HepG2 (cell line): ENCODE data around the gene SLC12A5. TPM values are rescaled to one million over a fixed set of nuclear protein-coding genes. Genes with fewer than 3 reads are reported as not detected.
A peak's percentile ranks its signal among the peaks of the same experiment; 100 is the strongest.

ENCODE experiments used
- AGO1 ChIP-seq: fragments of 200-400 bp; formaldehyde crosslinking; IDR thresholded peaks from 2 replicates; pipeline ENCODE4 v1.6.1; 2017; ENCODE audit warnings: mild to moderate bottlenecking, low read depth, low read length, moderate library complexity; ENCODE audit not compliant: poor library complexity, severe bottlenecking
- ARNT ChIP-seq: fragments of 450-650 bp; IDR thresholded peaks from 2 replicates; pipeline ENCODE4 v1.6.1; 2017
- ASH2L ChIP-seq: fragments of 300-600, 200-600 bp; sonication (generic); IDR thresholded peaks from 2 replicates; pipeline ENCODE4 v1.7.0; 2017; ENCODE audit warnings: low read depth, mild to moderate bottlenecking, moderate library complexity, mixed read lengths, low read length; ENCODE audit not compliant: insufficient read length
- BCL6 ChIP-seq: IDR thresholded peaks from 2 replicates; pipeline ENCODE4 v1.6.1; 2016; ENCODE audit warnings: missing genetic modification reagents, missing compliant biosample characterization
- EED ChIP-seq: sonication (generic); formaldehyde crosslinking; IDR thresholded peaks from 2 replicates; pipeline ENCODE4 v1.5.0; 2020; ENCODE audit warnings: mild to moderate bottlenecking, missing genetic modification reagents
- HOXA7 ChIP-seq: sonication (generic); formaldehyde crosslinking; IDR thresholded peaks from 2 replicates; pipeline ENCODE4 v1.8.1; 2022; ENCODE audit warnings: mild to moderate bottlenecking, missing genetic modification reagents, moderate library complexity
- MIER3 ChIP-seq: IDR thresholded peaks from 2 replicates; pipeline ENCODE4 v1.6.1; 2016; ENCODE audit warnings: missing compliant biosample characterization, borderline replicate concordance
- POLR2G ChIP-seq: fragments of 200-400 bp; formaldehyde crosslinking; IDR thresholded peaks from 2 replicates; pipeline ENCODE4 v1.6.1; 2018; ENCODE audit warnings: mild to moderate bottlenecking, low read depth, low read length, moderate library complexity
- RELA ChIP-seq: sonication (generic); formaldehyde crosslinking; IDR thresholded peaks from 2 replicates; pipeline ENCODE4 v1.4.0; 2020; ENCODE audit warnings: missing genetic modification reagents
- RFX3 ChIP-seq: IDR thresholded peaks from 2 replicates; pipeline ENCODE4 v1.6.1; 2016; ENCODE audit warnings: missing biosample characterization, missing genetic modification reagents
- ZBTB38 ChIP-seq: sonication (generic); formaldehyde crosslinking; IDR thresholded peaks from 2 replicates; pipeline ENCODE4 v1.5.1; 2020; ENCODE audit warnings: mild to moderate bottlenecking, missing genetic modification reagents
- ZNF3 ChIP-seq: IDR thresholded peaks from 2 replicates; pipeline ENCODE4 v1.7.0; 2017; ENCODE audit warnings: inconsistent platforms
- ZNF331 ChIP-seq: sonication (generic); formaldehyde crosslinking; IDR thresholded peaks from 2 replicates; pipeline ENCODE4 v1.4.0; 2020; ENCODE audit warnings: missing genetic modification reagents
- ZNF510 ChIP-seq: sonication (generic); formaldehyde crosslinking; IDR thresholded peaks from 2 replicates; pipeline ENCODE4 v1.4.0; 2020; ENCODE audit warnings: low read depth, mild to moderate bottlenecking, missing genetic modification reagents
- ZNF619 ChIP-seq: sonication (generic); formaldehyde crosslinking; IDR thresholded peaks from 2 replicates; pipeline ENCODE4 v1.4.0; 2020; ENCODE audit warnings: mild to moderate bottlenecking, missing genetic modification reagents
- ZNF674 ChIP-seq: sonication (generic); formaldehyde crosslinking; IDR thresholded peaks from 2 replicates; pipeline ENCODE4 v1.5.0; 2020; ENCODE audit warnings: low read depth, mild to moderate bottlenecking, missing genetic modification reagents
- ZNF703 ChIP-seq: sonication (generic); formaldehyde crosslinking; IDR thresholded peaks from 2 replicates; pipeline ENCODE4 v1.5.1; 2020; ENCODE audit warnings: missing genetic modification reagents, mild to moderate bottlenecking, moderate library complexity, borderline replicate concordance
- ZNF746 ChIP-seq: sonication (generic); formaldehyde crosslinking; IDR thresholded peaks from 2 replicates; pipeline ENCODE4 v1.8.0; 2022; ENCODE audit warnings: mild to moderate bottlenecking, missing genetic modification reagents
- ZNF879 ChIP-seq: sonication (generic); formaldehyde crosslinking; IDR thresholded peaks from 2 replicates; pipeline ENCODE4 v1.8.1; 2023; ENCODE audit warnings: missing genetic modification reagents
- ZSCAN20 ChIP-seq: sonication (generic); formaldehyde crosslinking; IDR thresholded peaks from 2 replicates; pipeline ENCODE4 v1.4.0; 2020; ENCODE audit warnings: missing genetic modification reagents, mild to moderate bottlenecking, borderline replicate concordance
- polyA plus RNA-seq, 8 experiments: library from polyadenylated mRNA; depleted of rRNA in 3 of 8; stranded (reverse) in 7 of 8; unstranded in 1 of 8; fragments of >200 nt; fragmentation: Illumina TruSeq in 4 of 8; extraction: Trizol in 4 of 8; gene quantifications; 2 replicates each; pipeline versions ENCODE4 v1.2.1 to v1.2.3, GENCODE V29; 2011 to 2016; ENCODE audit warnings: low read depth in 4 of 8, missing spikeins in 1 of 8, mixed read lengths in 1 of 8; ENCODE audit not compliant: insufficient read depth in 1 of 8
- total RNA-seq, 5 experiments: library from RNA; depleted of rRNA; stranded (reverse); fragments of >200 nt; fragmentation: Illumina TruSeq; extraction: Trizol; gene quantifications; 2 replicates each; pipeline ENCODE4 v1.2.3, GENCODE V29; 2016; ENCODE audit warnings: low read depth in 1 of 5
- TF ChIP-seq, protein P1 (sequence below): sonication (generic); formaldehyde crosslinking; IDR thresholded peaks from 2 replicates; pipeline ENCODE4 v1.5.0; 2020; ENCODE audit warnings: mild to moderate bottlenecking, missing genetic modification reagents
- TF ChIP-seq, protein P2 (sequence below): sonication (generic); formaldehyde crosslinking; IDR thresholded peaks from 2 replicates; pipeline ENCODE4 v1.5.0; 2020; ENCODE audit warnings: mild to moderate bottlenecking, missing genetic modification reagents, moderate library complexity
- TF ChIP-seq, protein P3 (sequence below): fragments of 450-650 bp; IDR thresholded peaks from 2 replicates; pipeline ENCODE4 v1.6.1; 2016
- TF ChIP-seq, protein P4 (sequence below): sonication (generic); formaldehyde crosslinking; IDR thresholded peaks from 2 replicates; pipeline ENCODE4 v1.4.0; 2020; ENCODE audit warnings: missing genetic modification reagents, low read depth, mild to moderate bottlenecking, borderline replicate concordance

Gene SLC12A5
- total and polyA plus RNA-seq, 2 of the 13 experiments (the other 11 are each of a cell fraction or from before 2014, with no cell fraction given): 4.3 to 5.4 TPM

DNA sequence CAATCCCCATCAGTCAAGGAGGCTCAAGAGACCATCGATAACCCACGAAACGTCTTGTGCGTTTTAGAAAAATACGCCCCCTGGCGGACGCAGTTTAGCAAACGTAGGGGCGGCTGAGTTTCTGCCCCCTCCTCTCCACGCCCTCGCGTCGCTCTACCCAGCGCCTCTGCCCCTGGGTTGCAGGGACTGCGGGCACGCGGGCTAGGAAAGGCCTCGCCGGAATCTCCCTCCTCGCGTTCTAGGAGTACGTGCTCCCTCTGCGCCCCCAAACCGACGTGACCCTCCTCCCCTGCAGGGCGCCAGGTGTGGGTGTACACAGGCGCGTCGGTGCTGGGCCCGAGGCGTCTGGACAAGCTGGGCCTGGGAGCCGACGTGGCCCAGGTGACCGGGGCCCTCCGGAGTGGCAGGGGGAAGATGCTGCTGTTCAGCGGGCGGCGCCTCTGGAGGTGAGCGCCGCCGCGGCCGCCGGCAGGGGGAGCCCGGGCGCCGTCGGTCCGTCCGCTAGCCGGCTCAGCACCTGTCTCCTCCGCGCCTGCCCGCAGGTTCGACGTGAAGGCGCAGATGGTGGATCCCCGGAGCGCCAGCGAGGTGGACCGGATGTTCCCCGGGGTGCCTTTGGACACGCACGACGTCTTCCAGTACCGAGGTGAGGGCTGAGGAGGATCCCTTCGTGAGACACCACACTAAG is 15.0 kb upstream of the SLC12A5 start (continued):
- TF ChIP-seq ZSCAN20 (no peak), ZNF703 (CRISPR knock-in tag) (no peak), ZNF879 (no peak), AGO1 (peak; percentile 84), HOXA7 (CRISPR knock-in tag) (peak; percentile 86; the same call in 1 of the 2 replicates), MIER3 (CRISPR knock-in tag) (no peak), EED (CRISPR knock-in tag) (no peak; the same call in 1 of the 2 replicates), ZNF619 (CRISPR knock-in tag) (peak; percentile 93), ARNT (no peak), RELA (CRISPR knock-in tag) (peak; percentile 73; the same call in 1 of the 2 replicates), ZBTB38 (CRISPR knock-in tag) (no peak), ASH2L (no peak), ZNF746 (CRISPR knock-in tag) (no peak), RFX3 (CRISPR knock-in tag) (no peak), ZNF3 (CRISPR knock-in tag) (no peak), ZNF331 (CRISPR knock-in tag) (peak; percentile 46), POLR2G (no peak), ZNF510 (CRISPR knock-in tag) (peak; percentile 57; the same call in 1 of the 2 replicates), BCL6 (peak; percentile 6; the same call in 1 of the 2 replicates), ZNF674 (no peak)
- TF ChIP-seq, protein P1, sequence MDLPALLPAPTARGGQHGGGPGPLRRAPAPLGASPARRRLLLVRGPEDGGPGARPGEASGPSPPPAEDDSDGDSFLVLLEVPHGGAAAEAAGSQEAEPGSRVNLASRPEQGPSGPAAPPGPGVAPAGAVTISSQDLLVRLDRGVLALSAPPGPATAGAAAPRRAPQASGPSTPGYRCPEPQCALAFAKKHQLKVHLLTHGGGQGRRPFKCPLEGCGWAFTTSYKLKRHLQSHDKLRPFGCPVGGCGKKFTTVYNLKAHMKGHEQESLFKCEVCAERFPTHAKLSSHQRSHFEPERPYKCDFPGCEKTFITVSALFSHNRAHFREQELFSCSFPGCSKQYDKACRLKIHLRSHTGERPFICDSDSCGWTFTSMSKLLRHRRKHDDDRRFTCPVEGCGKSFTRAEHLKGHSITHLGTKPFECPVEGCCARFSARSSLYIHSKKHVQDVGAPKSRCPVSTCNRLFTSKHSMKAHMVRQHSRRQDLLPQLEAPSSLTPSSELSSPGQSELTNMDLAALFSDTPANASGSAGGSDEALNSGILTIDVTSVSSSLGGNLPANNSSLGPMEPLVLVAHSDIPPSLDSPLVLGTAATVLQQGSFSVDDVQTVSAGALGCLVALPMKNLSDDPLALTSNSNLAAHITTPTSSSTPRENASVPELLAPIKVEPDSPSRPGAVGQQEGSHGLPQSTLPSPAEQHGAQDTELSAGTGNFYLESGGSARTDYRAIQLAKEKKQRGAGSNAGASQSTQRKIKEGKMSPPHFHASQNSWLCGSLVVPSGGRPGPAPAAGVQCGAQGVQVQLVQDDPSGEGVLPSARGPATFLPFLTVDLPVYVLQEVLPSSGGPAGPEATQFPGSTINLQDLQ (CRISPR knock-in tag): no peak; the same call in 1 of the 2 replicates
- TF ChIP-seq, protein P2, sequence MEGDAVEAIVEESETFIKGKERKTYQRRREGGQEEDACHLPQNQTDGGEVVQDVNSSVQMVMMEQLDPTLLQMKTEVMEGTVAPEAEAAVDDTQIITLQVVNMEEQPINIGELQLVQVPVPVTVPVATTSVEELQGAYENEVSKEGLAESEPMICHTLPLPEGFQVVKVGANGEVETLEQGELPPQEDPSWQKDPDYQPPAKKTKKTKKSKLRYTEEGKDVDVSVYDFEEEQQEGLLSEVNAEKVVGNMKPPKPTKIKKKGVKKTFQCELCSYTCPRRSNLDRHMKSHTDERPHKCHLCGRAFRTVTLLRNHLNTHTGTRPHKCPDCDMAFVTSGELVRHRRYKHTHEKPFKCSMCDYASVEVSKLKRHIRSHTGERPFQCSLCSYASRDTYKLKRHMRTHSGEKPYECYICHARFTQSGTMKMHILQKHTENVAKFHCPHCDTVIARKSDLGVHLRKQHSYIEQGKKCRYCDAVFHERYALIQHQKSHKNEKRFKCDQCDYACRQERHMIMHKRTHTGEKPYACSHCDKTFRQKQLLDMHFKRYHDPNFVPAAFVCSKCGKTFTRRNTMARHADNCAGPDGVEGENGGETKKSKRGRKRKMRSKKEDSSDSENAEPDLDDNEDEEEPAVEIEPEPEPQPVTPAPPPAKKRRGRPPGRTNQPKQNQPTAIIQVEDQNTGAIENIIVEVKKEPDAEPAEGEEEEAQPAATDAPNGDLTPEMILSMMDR: peak; percentile 82
- TF ChIP-seq, protein P3, sequence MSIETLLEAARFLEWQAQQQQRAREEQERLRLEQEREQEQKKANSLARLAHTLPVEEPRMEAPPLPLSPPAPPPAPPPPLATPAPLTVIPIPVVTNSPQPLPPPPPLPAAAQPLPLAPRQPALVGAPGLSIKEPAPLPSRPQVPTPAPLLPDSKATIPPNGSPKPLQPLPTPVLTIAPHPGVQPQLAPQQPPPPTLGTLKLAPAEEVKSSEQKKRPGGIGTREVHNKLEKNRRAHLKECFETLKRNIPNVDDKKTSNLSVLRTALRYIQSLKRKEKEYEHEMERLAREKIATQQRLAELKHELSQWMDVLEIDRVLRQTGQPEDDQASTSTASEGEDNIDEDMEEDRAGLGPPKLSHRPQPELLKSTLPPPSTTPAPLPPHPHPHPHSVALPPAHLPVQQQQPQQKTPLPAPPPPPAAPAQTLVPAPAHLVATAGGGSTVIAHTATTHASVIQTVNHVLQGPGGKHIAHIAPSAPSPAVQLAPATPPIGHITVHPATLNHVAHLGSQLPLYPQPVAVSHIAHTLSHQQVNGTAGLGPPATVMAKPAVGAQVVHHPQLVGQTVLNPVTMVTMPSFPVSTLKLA: no peak
- TF ChIP-seq, protein P4, sequence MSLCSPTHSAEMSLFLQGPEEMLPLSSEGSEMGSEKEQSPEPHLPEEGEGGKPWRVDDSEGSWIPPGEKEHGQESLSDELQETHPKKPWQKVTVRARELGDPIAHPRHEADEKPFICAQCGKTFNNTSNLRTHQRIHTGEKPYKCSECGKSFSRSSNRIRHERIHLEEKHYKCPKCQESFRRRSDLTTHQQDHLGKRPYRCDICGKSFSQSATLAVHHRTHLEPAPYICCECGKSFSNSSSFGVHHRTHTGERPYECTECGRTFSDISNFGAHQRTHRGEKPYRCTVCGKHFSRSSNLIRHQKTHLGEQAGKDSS (CRISPR knock-in tag): peak; percentile 81; the same call in 1 of the 2 replicates
